Activated CD8-positive, alpha-beta memory T cell treated with anti-CD3 and anti-CD28 coated beads, Interleukin-2, amount 10 ng/mL, durations not matched to agents 7 days and 5 days (primary cell): ENCODE data around the gene C4A. TPM values are rescaled to one million over a fixed set of nuclear protein-coding genes. Genes with fewer than 3 reads are reported as not detected.
"Not testable (repeated sequence)": the region's sequence is repeated elsewhere in the genome, so short reads cannot be mapped to it uniquely, and the experiment has no call there.

ENCODE experiments used
- ATAC-seq: fragments of 150-1000 bp; cut with Tn5 transposase; one replicate; pipeline ENCODE4 v1.10.0; 2021; ENCODE audit warnings: moderate library complexity
- CTCF ChIA-PET: fragments of 350-600 bp; sonication (Branson Sonifier 250); formaldehyde crosslinking; loops from one replicate; lab custom pipeline; 2021; ENCODE audit warnings: antibody characterized with exemption; lab: Charles Lee
- DNase-seq: peaks from one replicate; pipeline ENCODE4 v3.0.0-alpha.2; 2020
- H3K27ac Mint-ChIP-seq: one replicate; pipeline ENCODE4 v1.8.0; 2021; ENCODE audit warnings: mild to moderate bottlenecking, mixed read lengths
- H3K27me3 Mint-ChIP-seq: one replicate; pipeline ENCODE4 v1.8.0; 2021; ENCODE audit warnings: mixed read lengths
- H3K36me3 Mint-ChIP-seq: one replicate; pipeline ENCODE4 v1.8.0; 2021; ENCODE audit warnings: mild to moderate bottlenecking, mixed read lengths
- H3K4me1 Mint-ChIP-seq: one replicate; pipeline ENCODE4 v1.8.0; 2021; ENCODE audit warnings: mixed read lengths
- H3K4me3 Mint-ChIP-seq: one replicate; pipeline ENCODE4 v1.8.0; 2021; ENCODE audit warnings: mild to moderate bottlenecking, moderate library complexity, mixed read lengths
- H3K9me3 Mint-ChIP-seq: one replicate; pipeline ENCODE4 v1.8.0; 2022; ENCODE audit warnings: low read depth, mixed read lengths
- total RNA-seq, 2 experiments: library from RNA; stranded (reverse); gene quantifications; one replicate each; pipeline ENCODE4 v1.2.3, GENCODE V29; 2021

C4A gene
- total RNA-seq, 2 experiments from 2014 or later, result 2.3 to 3.4 TPM

GRCh38 chr6:31977816-31978431 is 3.9 kb upstream of the C4A start:
- no peaks in the 10 kb centered on the region for H3K9me3 Mint-ChIP-seq
- CTCF ChIA-PET, result no interaction called here
- H3K27ac Mint-ChIP-seq, result no peak overlapping the region

GRCh38 chr6:31978831-31979230 is 3.0 kb upstream of the C4A start:
- peaks cover 2% of the 10 kb centered on the region for H3K36me3 Mint-ChIP-seq
- no peak overlapping the region for H3K27ac Mint-ChIP-seq
- H3K4me1 Mint-ChIP-seq, result peaks cover 5% of the 10 kb centered on the region
- DNase-seq, result no peak
- CTCF ChIA-PET, result no interaction called here
- H3K9me3 Mint-ChIP-seq, result no peaks in the 10 kb centered on the region
- ATAC-seq, result no peak
- no peak overlapping the region for H3K4me3 Mint-ChIP-seq
- no peaks in the 10 kb centered on the region for H3K27me3 Mint-ChIP-seq

More at GRCh38 chr6:31977816-31978431, 3.9 kb upstream of the C4A start:
- Mint-ChIP-seq H3K4me3 (no peak overlapping the region), H3K36me3 (peaks cover 2% of the 10 kb centered on the region), H3K27me3 (no peaks in the 10 kb centered on the region), H3K4me1 (peaks cover 13% of the 10 kb centered on the region)
- no peak for DNase-seq
- no peak for ATAC-seq

DNA sequence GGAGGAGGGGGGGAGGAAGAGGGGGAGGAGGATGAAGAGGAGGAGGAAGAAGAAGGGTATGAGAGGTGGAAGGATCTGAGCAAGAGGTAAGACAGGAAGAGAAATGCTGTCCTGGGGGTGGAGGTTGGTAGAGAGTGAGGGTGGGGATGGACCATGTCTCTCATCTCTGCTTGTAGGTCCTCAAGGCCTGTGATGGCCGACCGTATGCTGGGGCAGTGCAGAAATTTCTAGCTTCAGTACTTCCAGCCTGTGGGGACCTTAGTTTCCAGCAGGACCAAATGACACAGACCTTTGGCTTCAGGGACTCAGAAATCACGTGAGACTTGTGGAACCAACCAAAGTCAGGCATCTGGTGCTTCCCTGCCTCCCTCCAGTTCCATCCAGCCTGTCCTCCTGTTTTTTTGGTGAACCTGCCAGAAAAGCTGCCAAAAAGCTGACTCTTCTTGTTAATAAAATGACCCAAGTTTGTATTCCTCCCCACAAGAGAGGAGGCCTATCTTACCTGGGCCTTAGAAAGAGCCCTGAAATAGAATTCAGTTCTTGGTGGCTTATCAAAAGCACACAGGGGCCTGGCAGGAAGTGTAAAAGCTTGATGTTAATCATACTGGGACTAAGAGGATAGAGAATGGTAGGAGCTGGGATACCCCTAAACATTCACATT is 2.5 kb upstream of the C4A start:
- no peak overlapping the region for H3K4me3 Mint-ChIP-seq
- H3K4me1 Mint-ChIP-seq, result peaks cover 4% of the 10 kb centered on the region
- H3K27ac Mint-ChIP-seq, result peak overlapping the region; percentile 9
- H3K27me3 Mint-ChIP-seq, result no peaks in the 10 kb centered on the region
- CTCF ChIA-PET, result no interaction called here
- DNase-seq (no peak), ATAC-seq (no peak)
- H3K9me3 Mint-ChIP-seq, result no peaks in the 10 kb centered on the region
- H3K36me3 Mint-ChIP-seq, result peaks cover 2% of the 10 kb centered on the region

GRCh38 chr6:31980195-31980876 is 1.5 kb upstream of the C4A start:
- H3K4me3 Mint-ChIP-seq, H3K9me3 Mint-ChIP-seq, H3K4me1 Mint-ChIP-seq, ATAC-seq, H3K27ac Mint-ChIP-seq, DNase-seq, CTCF ChIA-PET, H3K27me3 Mint-ChIP-seq, H3K36me3 Mint-ChIP-seq: not testable (repeated sequence)

- H3K4me3 Mint-ChIP-seq, H3K27me3 Mint-ChIP-seq, H3K9me3 Mint-ChIP-seq, H3K27ac Mint-ChIP-seq, DNase-seq, H3K36me3 Mint-ChIP-seq, H3K4me1 Mint-ChIP-seq, ATAC-seq, CTCF ChIA-PET: not testable (repeated sequence)
These were observed 859 bp upstream of the C4A start for GRCh38 chr6:31980998-31981397.

GRCh38 chr6:31989363-31989762 is 7.5 kb downstream of the C4A start:
- H3K4me3 Mint-ChIP-seq, H3K4me1 Mint-ChIP-seq, H3K27ac Mint-ChIP-seq, H3K27me3 Mint-ChIP-seq, CTCF ChIA-PET, DNase-seq, H3K36me3 Mint-ChIP-seq, H3K9me3 Mint-ChIP-seq, ATAC-seq: not testable (repeated sequence)

GRCh38 chr6:31994421-31994820 is 12.6 kb downstream of the C4A start:
- H3K27ac Mint-ChIP-seq, H3K27me3 Mint-ChIP-seq, ATAC-seq, H3K36me3 Mint-ChIP-seq, DNase-seq, CTCF ChIA-PET, H3K4me1 Mint-ChIP-seq, H3K4me3 Mint-ChIP-seq, H3K9me3 Mint-ChIP-seq: not testable (repeated sequence)

DNA sequence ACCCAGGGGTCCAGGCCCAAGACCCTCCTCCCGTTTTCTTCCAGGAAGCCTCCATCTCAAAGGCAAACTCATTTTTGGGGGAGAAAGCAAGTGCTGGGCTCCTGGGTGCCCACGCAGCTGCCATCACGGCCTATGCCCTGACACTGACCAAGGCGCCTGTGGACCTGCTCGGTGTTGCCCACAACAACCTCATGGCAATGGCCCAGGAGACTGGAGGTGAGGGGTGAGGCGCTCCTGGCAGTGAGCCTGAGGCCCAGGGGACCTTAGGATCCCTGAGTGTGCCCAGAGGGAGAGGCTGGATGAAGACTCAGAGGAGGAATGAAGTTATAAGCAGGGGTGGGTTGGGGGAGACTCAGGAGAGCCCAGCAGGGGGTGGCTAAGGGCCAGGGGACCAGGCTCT is 14.5 kb downstream of the C4A start:
- H3K4me3 Mint-ChIP-seq, ATAC-seq, CTCF ChIA-PET, H3K36me3 Mint-ChIP-seq, H3K9me3 Mint-ChIP-seq, DNase-seq, H3K27ac Mint-ChIP-seq, H3K27me3 Mint-ChIP-seq, H3K4me1 Mint-ChIP-seq: not testable (repeated sequence)

DNA sequence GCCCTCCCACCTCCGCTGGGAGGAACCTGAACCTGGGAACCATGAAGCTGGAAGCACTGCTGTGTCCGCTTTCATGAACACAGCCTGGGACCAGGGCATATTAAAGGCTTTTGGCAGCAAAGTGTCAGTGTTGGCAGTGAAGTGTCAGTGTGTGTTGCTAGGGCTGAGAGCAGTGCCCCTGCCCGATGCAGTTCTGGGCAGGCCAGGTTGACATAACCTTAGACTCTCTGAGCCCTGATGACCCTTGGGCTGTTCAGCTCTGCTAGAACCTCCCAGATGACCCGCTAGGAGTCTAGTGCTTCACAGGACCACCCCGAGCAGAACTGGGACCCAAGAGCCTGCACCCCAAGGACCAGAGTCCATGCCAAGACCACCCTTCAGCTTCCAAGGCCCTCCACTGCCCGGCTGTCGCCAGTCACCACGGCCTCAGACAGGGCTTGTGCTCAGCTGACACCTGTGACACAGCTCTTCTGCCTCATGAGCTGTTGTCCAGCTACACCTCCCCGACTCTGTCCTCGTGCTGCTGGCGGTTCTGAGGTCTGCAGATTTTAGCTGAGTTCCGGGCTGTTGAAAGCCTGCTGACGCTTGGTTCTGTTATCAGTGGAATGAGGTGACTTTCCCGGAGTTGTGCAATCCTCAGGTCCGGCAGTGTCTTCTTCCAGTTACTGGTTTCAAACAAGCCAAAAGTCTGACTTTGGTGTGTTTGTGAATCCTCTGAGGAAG is 20.9 kb downstream of the C4A start:
- H3K27me3 Mint-ChIP-seq, H3K27ac Mint-ChIP-seq, DNase-seq, H3K9me3 Mint-ChIP-seq, H3K4me1 Mint-ChIP-seq, H3K36me3 Mint-ChIP-seq, H3K4me3 Mint-ChIP-seq, ATAC-seq, CTCF ChIA-PET: not testable (repeated sequence)

GRCh38 chr6:32003301-32003700 is 21.4 kb downstream of the C4A start:
- CTCF ChIA-PET, H3K27ac Mint-ChIP-seq, H3K4me1 Mint-ChIP-seq, H3K36me3 Mint-ChIP-seq, ATAC-seq, H3K27me3 Mint-ChIP-seq, H3K9me3 Mint-ChIP-seq, DNase-seq, H3K4me3 Mint-ChIP-seq: not testable (repeated sequence)

DNA sequence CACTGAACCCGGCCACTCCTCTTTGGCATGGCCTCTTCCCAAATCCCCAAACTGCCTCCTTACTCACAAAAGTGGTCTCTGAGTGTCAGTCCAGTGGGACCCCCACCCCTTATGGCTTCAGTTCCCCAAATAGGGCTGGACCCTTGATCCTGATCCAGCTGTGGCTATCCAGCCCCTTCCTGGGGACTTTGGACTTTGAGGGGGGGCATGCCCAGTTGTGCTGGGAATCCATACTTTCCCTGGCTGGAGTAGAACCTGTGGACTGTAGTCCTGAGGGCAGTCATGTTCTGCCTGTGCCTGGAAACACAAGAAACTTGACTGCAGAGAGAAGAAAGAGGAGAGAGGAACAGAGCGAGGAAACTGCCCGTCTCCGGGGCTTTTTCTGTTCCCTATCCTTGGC is 22.5 kb downstream of the C4A start:
- H3K9me3 Mint-ChIP-seq, CTCF ChIA-PET, H3K27ac Mint-ChIP-seq, H3K36me3 Mint-ChIP-seq, DNase-seq, ATAC-seq, H3K27me3 Mint-ChIP-seq, H3K4me1 Mint-ChIP-seq, H3K4me3 Mint-ChIP-seq: not testable (repeated sequence)

GRCh38 chr6:32004864-32005537 is 23.1 kb downstream of the C4A start:
- peak; percentile 82 for ATAC-seq
- H3K27me3 Mint-ChIP-seq, H3K4me1 Mint-ChIP-seq, H3K36me3 Mint-ChIP-seq, H3K4me3 Mint-ChIP-seq, CTCF ChIA-PET, H3K9me3 Mint-ChIP-seq, H3K27ac Mint-ChIP-seq: not testable (repeated sequence)
- DNase-seq, result peak; percentile 36

DNA sequence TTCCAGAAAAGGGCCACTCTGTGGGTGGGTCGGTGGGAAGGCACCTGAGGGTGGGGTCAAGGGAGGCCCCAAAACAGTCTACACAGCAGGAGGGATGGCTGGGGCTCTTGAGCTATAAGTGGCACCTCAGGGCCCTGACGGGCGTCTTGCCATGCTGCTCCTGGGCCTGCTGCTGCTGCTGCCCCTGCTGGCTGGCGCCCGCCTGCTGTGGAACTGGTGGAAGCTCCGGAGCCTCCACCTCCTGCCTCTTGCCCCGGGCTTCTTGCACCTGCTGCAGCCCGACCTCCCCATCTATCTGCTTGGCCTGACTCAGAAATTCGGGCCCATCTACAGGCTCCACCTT is 23.7 kb downstream of the C4A start:
- CTCF ChIA-PET, H3K4me3 Mint-ChIP-seq, H3K27ac Mint-ChIP-seq, DNase-seq, H3K36me3 Mint-ChIP-seq, H3K27me3 Mint-ChIP-seq, ATAC-seq, H3K4me1 Mint-ChIP-seq, H3K9me3 Mint-ChIP-seq: not testable (repeated sequence)
